H9 (cell line): ENCODE measurements around the gene CARD11. TPM values are rescaled to one million over a fixed set of nuclear protein-coding genes. Genes with fewer than 3 reads are reported as not detected.

Experiments
- DNase-seq: peaks from one replicate; pipeline ENCODE4 v3.0.0-alpha.2; 2017
- H2AFZ ChIP-seq: one replicate; pipeline ENCODE4 v1.6.1; 2013; ENCODE audit warnings: mild to moderate bottlenecking, low read length, control low read depth, moderate library complexity
- H2AK5ac ChIP-seq: 2 replicates; pipeline ENCODE4 v1.6.1; 2013; ENCODE audit warnings: low read length, control low read depth, mixed read lengths; ENCODE audit not compliant: insufficient read length
- H2BK120ac ChIP-seq: one replicate; pipeline ENCODE4 v1.6.1; 2013; ENCODE audit warnings: low read depth, mild to moderate bottlenecking, low read length, control low read depth, inconsistent platforms; ENCODE audit not compliant: poor library complexity, severe bottlenecking
- H2BK12ac ChIP-seq: 2 replicates; pipeline ENCODE4 v1.6.1; 2013; ENCODE audit warnings: low read length, control low read depth, mixed read lengths, low read depth; ENCODE audit not compliant: insufficient read length
- H2BK15ac ChIP-seq: 2 replicates; pipeline ENCODE4 v1.6.1; 2013; ENCODE audit warnings: low read depth, low read length, control low read depth
- H2BK20ac ChIP-seq: one replicate; pipeline ENCODE4 v1.6.1; 2013; ENCODE audit warnings: low read depth, mild to moderate bottlenecking, low read length, control low read depth, inconsistent platforms; ENCODE audit not compliant: poor library complexity, severe bottlenecking
- H2BK5ac ChIP-seq: 2 replicates; pipeline ENCODE4 v1.6.1; 2013; ENCODE audit warnings: low read length, control low read depth, mixed read lengths; ENCODE audit not compliant: insufficient read length
- H3K14ac ChIP-seq: 2 replicates; pipeline ENCODE4 v1.6.1; 2013; ENCODE audit warnings: low read length, control low read depth; ENCODE audit not compliant: insufficient read depth
- H3K18ac ChIP-seq: 2 replicates; pipeline ENCODE4 v1.6.1; 2013; ENCODE audit warnings: low read depth, mild to moderate bottlenecking, mixed read lengths, low read length, control low read depth; ENCODE audit not compliant: insufficient read length
- H3K23ac ChIP-seq: 2 replicates; pipeline ENCODE4 v1.6.1; 2013; ENCODE audit warnings: low read length, control low read depth, mixed read lengths, low read depth; ENCODE audit not compliant: insufficient read length
- H3K23me2 ChIP-seq: 2 replicates; pipeline ENCODE4 v1.6.1; 2013; ENCODE audit warnings: low read depth, mild to moderate bottlenecking, mixed read lengths, low read length, control low read depth; ENCODE audit not compliant: insufficient read length, poor library complexity, severe bottlenecking
- H3K27ac ChIP-seq: 2 replicates; pipeline ENCODE4 v1.5.1; 2013; ENCODE audit warnings: low read length, control low read depth, mixed read lengths, low read depth; ENCODE audit not compliant: insufficient read length
- H3K27me3 ChIP-seq: 2 replicates; pipeline ENCODE4 v1.6.1; 2013; ENCODE audit warnings: low read length, control low read depth, inconsistent platforms; ENCODE audit not compliant: insufficient read depth
- H3K4ac ChIP-seq: 2 replicates; pipeline ENCODE4 v1.6.1; 2013; ENCODE audit warnings: low read depth, mild to moderate bottlenecking, control low read depth, inconsistent platforms, low read length, moderate library complexity
- H3K4me1 ChIP-seq: 2 replicates; pipeline ENCODE4 v1.6.1; 2013; ENCODE audit warnings: low read length, control low read depth, inconsistent platforms; ENCODE audit not compliant: insufficient read depth
- H3K4me2 ChIP-seq: 2 replicates; pipeline ENCODE4 v1.6.1; 2013; ENCODE audit warnings: low read length, control low read depth, mixed read lengths; ENCODE audit not compliant: insufficient read length, insufficient read depth
- H3K56ac ChIP-seq: 2 replicates; pipeline ENCODE4 v1.6.1; 2013; ENCODE audit warnings: low read depth, mild to moderate bottlenecking, mixed read lengths, low read length, control low read depth; ENCODE audit not compliant: insufficient read length
- H3K79me1 ChIP-seq: 2 replicates; pipeline ENCODE4 v1.6.1; 2013; ENCODE audit warnings: low read depth, mild to moderate bottlenecking, moderate library complexity, low read length, control low read depth, inconsistent platforms; ENCODE audit not compliant: insufficient read depth, poor library complexity, severe bottlenecking
- H3K79me2 ChIP-seq: 2 replicates; pipeline ENCODE4 v1.6.1; 2013; ENCODE audit warnings: low read length, control low read depth, inconsistent platforms; ENCODE audit not compliant: insufficient read depth
- H3K9ac ChIP-seq: 2 replicates; pipeline ENCODE4 v1.6.1; 2013; ENCODE audit warnings: low read length, control low read depth, mixed read lengths; ENCODE audit not compliant: insufficient read length; ENCODE audit errors: extremely low read depth
- H3K9me3 ChIP-seq: one replicate; pipeline ENCODE4 v1.6.1; 2013; ENCODE audit warnings: low read depth, low read length, inconsistent platforms; ENCODE audit not compliant: control insufficient read depth
- H3T11ph ChIP-seq: one replicate; pipeline ENCODE4 v1.6.1; 2013; ENCODE audit warnings: mild to moderate bottlenecking, low read length, control low read depth, inconsistent platforms
- H4K20me1 ChIP-seq: one replicate; pipeline ENCODE4 v1.6.1; 2013; ENCODE audit not compliant: control insufficient read depth, insufficient read length, insufficient read depth
- H4K5ac ChIP-seq: 2 replicates; pipeline ENCODE4 v1.6.1; 2013; ENCODE audit warnings: low read depth, mild to moderate bottlenecking, mixed read lengths, low read length, control low read depth; ENCODE audit not compliant: insufficient read length
- H4K8ac ChIP-seq: replicated peaks from 2 replicates; pipeline ENCODE4 v1.6.1; 2013; ENCODE audit warnings: low read length, control low read depth, mixed read lengths, low read depth; ENCODE audit not compliant: insufficient read length
- H4K91ac ChIP-seq: 2 replicates; pipeline ENCODE4 v1.6.1; 2013; ENCODE audit warnings: low read depth, mild to moderate bottlenecking, moderate library complexity, mixed read lengths, low read length, control low read depth; ENCODE audit not compliant: insufficient read length
- H3K27ac Mint-ChIP-seq, 3 experiments: 2 replicates in 2 of 3; 3 replicates in 1 of 3; pipeline ENCODE4 v1.8.0; 2020 to 2021; ENCODE audit warnings: mixed read lengths in 3 of 3, mild to moderate bottlenecking in 1 of 3, moderate library complexity in 1 of 3
- H3K27me3 Mint-ChIP-seq: 2 replicates; pipeline ENCODE4 v1.8.0; 2021; ENCODE audit warnings: low read depth, mild to moderate bottlenecking, moderate library complexity, mixed read lengths
- H3K36me3 Mint-ChIP-seq, 3 experiments: 2 replicates in 2 of 3; 3 replicates in 1 of 3; pipeline ENCODE4 v1.8.0; 2020 to 2021; ENCODE audit warnings: low read depth in 3 of 3, mixed read lengths in 3 of 3; ENCODE audit not compliant: insufficient read depth in 1 of 3
- H3K4me1 Mint-ChIP-seq, 2 experiments: 2 replicates each; pipeline ENCODE4 v1.8.0; 2020; ENCODE audit warnings: mixed read lengths in 2 of 2
- H3K4me3 Mint-ChIP-seq, 2 experiments: 2 replicates in 1 of 2; 3 replicates in 1 of 2; pipeline ENCODE4 v1.8.0; 2020 to 2021; ENCODE audit warnings: mild to moderate bottlenecking in 2 of 2, mixed read lengths in 2 of 2, moderate library complexity in 1 of 2
- H3K9me3 Mint-ChIP-seq, 2 experiments: 2 replicates in 1 of 2; 3 replicates in 1 of 2; pipeline ENCODE4 v1.8.0; 2020; ENCODE audit warnings: mild to moderate bottlenecking in 2 of 2, mixed read lengths in 2 of 2, moderate library complexity in 1 of 2
- CTCF ChIP-seq: fragments of 200-600 bp; sonication (generic); conservative IDR thresholded peaks from 3 replicates; pipeline ENCODE4 v1.8.0; 2021; ENCODE audit warnings: antibody characterized with exemption, mild to moderate bottlenecking
- WGBS: extraction: QIAGEN DNeasy Blood & Tissue Kit; methylation state at CpG from one replicate; pipeline ENCODE4 v1.1.7; 2013; ENCODE audit warnings: missing lambda C conversion rate, low lambda C conversion rate, mixed read lengths; ENCODE audit not compliant: insufficient read length; ENCODE audit errors: extremely low coverage; 5-methylcytosine and 5-hydroxymethylcytosine counted together
- total RNA-seq: library from RNA; stranded (reverse); gene quantifications from 2 replicates; pipeline ENCODE4 v1.2.1, GENCODE V29; 2021

Gene CARD11
- total RNA-seq, 1 experiment from 2014 or later: 20.0 TPM

- Histone ChIP-seq H3K23ac (no peak overlapping the region), H4K91ac (no peak overlapping the region), H2BK20ac (no peak overlapping the region), H3K4ac (no peak overlapping the region), H3K4me2 (no peak overlapping the region), H2BK5ac (no peak overlapping the region), H3K27ac (no peak overlapping the region), H3T11ph (no peak overlapping the region), H3K18ac (no peak overlapping the region), H3K56ac (no peak overlapping the region), H4K20me1 (no peaks in the 10 kb centered on the region), H3K79me2 (no peaks in the 10 kb centered on the region), H2BK12ac (no peak overlapping the region), H3K9ac (no peak overlapping the region), H2AFZ (no peak overlapping the region), H3K27me3 (no peaks in the 10 kb centered on the region), H4K5ac (no peak overlapping the region), H3K14ac (0 out of 2 replicates have a peak overlapping the region, but pooled peaks have one; percentile 9), H3K23me2 (no peaks in the 10 kb centered on the region), H4K8ac (no peak overlapping the region), H3K79me1 (no peaks in the 10 kb centered on the region), H2BK120ac (no peak overlapping the region), H3K9me3 (no peaks in the 10 kb centered on the region), H2BK15ac (no peak overlapping the region), H2AK5ac (no peak overlapping the region), H3K4me1 (no peaks in the 10 kb centered on the region; the same call in 1 of the 2 replicates)
- no peak for TF ChIP-seq CTCF
- Mint-ChIP-seq H3K9me3 (no peaks in the 10 kb centered on the region), H3K36me3 (no peaks in the 10 kb centered on the region), H3K4me1 (peaks cover 13 to 15% of the 10 kb centered on the region in 2 experiments), H3K27ac (peak overlapping the region in 2 of 3 experiments; percentile 35 to 92; a peak in 4 of 7 replicates), H3K27me3 (no peaks in the 10 kb centered on the region), H3K4me3 (no peak overlapping the region; a peak in 1 of 5 replicates)
- no CpG with 5 or more reads among the region's 18 CpGs for WGBS
- peak; percentile 63 for DNase-seq
Measured at GRCh38 chr7:2863461-2864066, 180.1 kb downstream of the CARD11 start.
